NCI-H524 (cell line): ENCODE results near the gene PIP4K2A.
A peak's percentile ranks its signal among the peaks of the same experiment; 100 is the strongest.
"Not testable (repeated sequence)": the region's sequence is repeated elsewhere in the genome, so short reads cannot be mapped to it uniquely, and the experiment has no call there.

Source experiments
- DNase-seq, 2 experiments: peaks; one replicate each; lab custom pipeline; 2025; lab: John Stamatoyannopoulos, UW

PIP4K2A gene

GRCh38 chr10:22514414-22514758, 200.0 kb downstream of the PIP4K2A start:
- DNase-seq, result not testable (repeated sequence)

DNA sequence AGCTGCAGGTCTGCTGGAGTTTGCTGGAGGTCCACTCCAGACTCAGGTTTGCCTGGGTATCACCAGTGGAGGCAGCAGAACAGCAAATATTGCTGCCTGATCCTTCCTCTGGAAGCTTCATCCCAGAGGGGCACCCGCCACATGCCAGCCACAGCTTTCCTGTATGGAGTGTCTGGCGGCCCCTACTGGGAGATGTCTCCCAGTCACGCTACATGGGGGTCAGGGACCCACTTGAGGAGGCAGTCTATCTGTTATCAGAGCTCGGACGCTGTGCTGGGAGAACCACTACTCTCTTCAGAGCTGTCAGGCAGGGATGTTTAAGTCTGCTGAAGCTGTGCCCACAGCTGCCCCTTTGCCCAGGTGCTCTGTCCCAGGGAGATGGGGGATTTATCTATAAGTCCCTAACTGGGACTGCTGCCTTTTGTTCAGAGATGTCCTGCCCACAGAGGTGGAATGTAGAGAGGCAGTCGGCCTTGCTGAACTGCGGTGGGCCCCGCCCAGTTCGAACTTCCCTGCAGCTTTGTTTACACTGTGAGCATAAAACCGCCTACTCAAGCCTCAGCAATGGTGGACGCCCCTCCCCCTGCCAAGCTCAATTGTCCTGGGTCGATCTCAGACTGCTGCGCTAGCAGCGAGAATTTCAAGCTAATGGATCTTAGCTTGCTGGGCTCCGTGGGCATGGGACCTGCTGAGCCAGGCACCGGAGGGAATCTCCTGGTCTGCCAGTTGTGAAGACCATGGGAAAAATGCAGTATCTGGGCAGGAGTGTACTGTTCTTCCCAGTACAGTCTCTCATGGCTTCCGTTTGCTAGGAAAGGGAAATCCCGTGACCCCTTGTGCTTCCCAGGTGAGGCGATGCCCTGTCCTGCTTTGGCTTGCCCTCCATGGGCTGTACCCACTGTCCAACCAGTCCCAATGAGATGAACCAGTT, 200.6 kb downstream of the PIP4K2A start:
- DNase-seq, result not testable (repeated sequence)

- not testable (repeated sequence) for DNase-seq
These were observed 202.4 kb downstream of the PIP4K2A start for GRCh38 chr10:22512015-22512414.

DNA sequence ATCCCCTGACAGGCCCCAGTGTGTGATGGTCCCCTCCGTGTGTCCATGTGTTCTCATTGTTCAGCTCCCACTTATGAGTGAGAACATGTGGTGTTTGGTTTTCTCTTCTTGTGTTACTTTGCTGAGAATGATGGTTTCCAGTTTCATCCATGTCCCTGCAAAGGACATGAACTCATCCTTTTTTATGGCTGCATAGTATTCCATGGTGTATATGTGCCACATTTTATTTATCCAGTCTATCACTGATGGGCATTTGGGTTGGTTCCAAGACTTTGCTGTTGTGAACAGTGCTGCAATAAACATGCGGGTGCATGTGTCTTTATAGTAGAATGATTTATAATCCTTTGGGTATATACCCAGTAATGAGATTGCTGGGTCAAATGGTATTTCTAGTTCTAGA, 206.2 kb downstream of the PIP4K2A start:
- not testable (repeated sequence) for DNase-seq

DNA sequence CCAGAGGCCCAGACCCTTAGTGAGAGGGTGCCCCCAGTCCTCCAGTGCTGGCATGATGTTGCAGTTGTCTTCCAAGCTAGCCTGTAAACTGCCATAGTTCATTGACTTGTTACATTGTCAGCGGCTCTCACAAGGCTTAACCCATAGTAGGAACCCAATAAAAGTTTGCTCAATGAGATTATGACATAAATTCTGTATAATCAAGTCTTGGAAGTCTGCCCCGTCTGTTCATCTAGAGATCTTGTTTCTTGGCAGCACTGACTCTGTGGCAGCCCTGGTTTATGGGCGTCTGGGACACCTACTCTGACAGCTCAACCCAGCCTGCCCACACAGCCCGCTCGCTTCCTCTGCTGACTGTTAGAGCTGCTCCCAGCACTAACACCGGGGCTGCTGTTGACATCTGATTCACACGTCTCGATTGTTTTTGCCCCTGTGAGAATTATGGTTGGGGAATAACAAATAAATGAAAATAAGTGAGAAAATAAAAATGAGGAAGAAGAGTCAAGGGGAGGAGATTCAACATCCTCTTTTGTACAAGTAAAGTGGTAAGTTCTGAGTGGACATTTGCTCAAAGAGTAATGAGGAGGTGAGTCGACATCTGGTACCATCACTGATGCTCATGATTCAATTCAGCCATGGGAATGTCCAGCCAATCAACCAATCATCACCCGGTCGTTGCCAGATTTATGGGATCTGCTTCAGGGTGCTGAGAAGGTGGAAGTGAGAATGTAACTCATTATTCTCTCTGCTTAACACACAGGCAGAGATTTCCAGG, 208.3 kb downstream of the PIP4K2A start:
- DNase-seq, result peak in 1 of 2 experiments; percentile 2

DNA sequence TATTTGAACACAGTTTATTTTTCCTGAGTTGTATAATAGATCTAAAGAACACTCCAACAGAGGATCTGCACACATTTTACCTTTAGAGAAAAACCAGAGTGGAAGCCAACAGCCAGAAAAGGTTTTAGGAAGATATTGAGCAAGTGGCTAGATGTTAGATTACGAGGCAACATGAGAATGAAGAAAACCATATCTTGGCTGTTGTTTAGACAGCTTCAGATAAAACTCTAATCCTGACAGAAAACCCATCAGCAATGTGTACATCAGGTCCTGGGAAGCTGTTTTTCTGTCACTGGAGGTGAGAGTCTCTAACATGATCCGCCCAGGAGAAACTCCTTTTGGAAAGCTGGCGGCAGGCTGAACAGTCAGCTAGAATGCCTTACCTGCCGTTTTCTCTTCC, 209.6 kb downstream of the PIP4K2A start:
- DNase-seq, result no peak

DNA sequence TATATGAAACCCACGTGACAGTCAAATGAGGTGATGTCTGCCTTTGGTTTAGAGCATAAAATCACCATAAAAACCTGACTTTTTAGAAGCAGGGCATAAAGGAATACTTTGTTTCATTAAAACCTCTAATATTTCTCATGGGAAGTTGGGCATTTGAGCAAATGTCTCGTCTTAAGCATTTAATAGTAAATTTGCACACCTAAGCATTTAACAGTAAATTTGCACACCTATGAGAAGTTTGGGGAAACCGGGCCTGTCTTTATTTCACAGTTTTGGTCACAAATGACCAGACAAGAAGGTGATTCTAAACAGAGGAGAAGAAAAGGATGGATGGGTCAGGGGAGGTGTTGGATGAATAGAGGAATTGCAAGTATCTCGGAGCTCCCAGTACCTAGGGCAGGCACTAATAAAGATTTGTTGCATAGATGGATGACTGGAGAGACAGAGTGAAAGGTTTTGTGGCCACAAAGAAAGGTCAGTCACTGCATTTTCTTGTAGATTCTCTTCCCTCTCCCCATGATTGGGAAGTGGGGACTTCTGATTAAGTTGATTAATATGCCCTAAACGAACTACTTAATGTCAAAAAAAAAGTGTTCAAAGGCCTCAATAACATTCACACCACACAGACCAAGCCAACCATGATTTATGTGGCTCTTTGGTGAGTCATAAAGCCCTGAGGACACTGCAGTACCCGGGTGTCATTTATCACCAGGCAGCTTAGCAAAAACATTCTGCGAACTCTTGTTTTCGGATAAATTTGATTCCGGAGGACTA, 210.9 kb downstream of the PIP4K2A start:
- no peak for DNase-seq

DNA sequence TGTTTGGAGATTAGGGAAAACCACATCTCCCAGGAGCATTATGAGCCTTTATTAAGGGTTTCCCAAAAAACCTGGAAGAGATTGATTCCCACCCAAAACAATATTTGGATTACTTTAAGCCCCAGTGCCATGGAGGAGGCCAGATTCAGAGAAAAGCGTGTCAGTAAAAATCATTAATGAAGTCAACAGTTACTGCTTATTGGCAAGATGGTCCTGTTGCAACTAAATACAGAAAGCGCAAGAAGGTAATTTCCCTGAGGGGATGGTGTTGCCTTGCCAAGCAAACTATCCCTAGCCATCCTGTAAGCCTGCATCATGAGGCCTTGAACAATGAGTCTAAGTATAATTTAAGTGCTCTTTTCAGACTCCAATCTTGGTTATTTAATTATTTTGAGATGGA, 212.5 kb downstream of the PIP4K2A start:
- DNase-seq, result no peak

GRCh38 chr10:22501413-22501812, 213.0 kb downstream of the PIP4K2A start:
- no peak for DNase-seq

- no peak for DNase-seq
These were observed 213.6 kb downstream of the PIP4K2A start for GRCh38 chr10:22500656-22501340.

DNA sequence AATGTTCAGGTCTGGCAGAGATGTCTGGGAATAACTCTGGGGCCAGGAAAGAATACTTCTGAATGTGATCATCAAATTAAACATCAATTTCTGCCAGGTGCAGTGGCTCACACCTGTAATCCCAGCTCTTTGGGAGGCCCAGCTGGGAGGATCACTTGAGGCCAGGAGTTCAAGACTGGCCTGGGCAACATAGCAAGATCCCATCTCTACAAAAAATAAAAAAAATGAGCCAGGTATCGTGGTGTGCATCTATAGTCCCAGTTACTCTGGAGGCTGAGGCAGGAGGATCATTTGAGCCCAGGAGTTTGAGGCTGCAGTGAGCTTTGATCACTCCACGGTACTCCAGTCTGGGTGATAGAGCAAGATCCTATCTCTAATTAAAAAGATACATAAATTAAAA, 214.4 kb downstream of the PIP4K2A start:
- DNase-seq, result not testable (repeated sequence)

- DNase-seq, result no peak
These were observed 219.0 kb downstream of the PIP4K2A start for GRCh38 chr10:22495396-22495795.

DNA sequence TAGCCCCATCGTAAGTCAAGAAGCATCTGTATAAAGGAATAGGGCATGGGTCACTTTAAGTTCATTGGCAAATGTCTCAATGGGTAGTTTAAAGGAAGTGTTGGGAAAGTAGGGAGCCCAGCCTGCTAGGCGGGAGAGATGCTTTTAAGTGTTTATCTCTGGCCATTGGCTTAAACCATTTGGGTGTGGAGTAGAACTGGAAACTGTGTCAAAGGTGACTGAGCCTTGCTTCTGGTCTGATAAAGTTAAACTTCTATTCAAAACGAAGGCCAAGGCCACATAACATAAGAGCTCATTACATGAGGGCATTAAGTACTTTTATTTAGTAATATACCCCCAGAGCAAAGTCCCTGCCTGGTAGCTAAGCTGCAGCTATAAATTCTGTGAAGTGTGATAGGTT, 220.4 kb downstream of the PIP4K2A start:
- DNase-seq, result no peak

GRCh38 chr10:22491931-22492615, 222.3 kb downstream of the PIP4K2A start:
- no peak for DNase-seq

- DNase-seq, result no peak
These were observed 222.9 kb downstream of the PIP4K2A start for GRCh38 chr10:22491480-22491879.

DNA sequence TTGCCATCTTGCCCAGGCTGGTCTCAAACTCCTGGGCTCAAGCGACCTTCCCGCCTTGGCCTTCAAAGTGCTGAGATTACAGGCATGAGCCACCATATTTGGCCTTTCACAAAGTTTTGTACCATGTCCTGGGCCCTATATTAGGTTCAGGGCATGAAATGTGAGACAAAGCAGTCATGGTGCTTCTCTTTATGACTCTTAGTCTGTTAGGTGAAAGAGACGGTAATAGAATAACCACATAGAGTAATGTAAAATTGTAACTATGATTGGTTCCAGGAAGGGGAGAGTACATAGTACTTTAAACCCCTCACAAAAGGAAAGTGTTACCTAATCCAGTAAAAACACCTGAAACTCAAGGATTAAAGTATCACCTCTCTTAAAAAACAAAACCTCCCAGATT, 224.4 kb downstream of the PIP4K2A start:
- DNase-seq, result no peak

- DNase-seq, result no peak
These were observed 224.9 kb downstream of the PIP4K2A start for GRCh38 chr10:22489467-22489866.

- DNase-seq, result no peak
These were observed 227.9 kb downstream of the PIP4K2A start for GRCh38 chr10:22486431-22486830.
